KMS-11 (cell line): ENCODE data around the gene TBC1D22B.

Experiments
- H2AFZ ChIP-seq: fragments of 200-600 bp; sonication (generic); 2 replicates; pipeline ENCODE4 v1.6.1; 2016; ENCODE audit warnings: antibody characterized with exemption, mixed run types, low read depth
- H3K27ac ChIP-seq: fragments of 200-600 bp; sonication (generic); 2 replicates; pipeline ENCODE4 v1.6.1; 2016; ENCODE audit warnings: mild to moderate bottlenecking, mixed run types
- H3K27me3 ChIP-seq: fragments of 200-600 bp; sonication (generic); 2 replicates; pipeline ENCODE4 v1.6.1; 2017; ENCODE audit warnings: mild to moderate bottlenecking, low read depth, mixed run types, moderate library complexity; ENCODE audit not compliant: insufficient read depth
- H3K36me3 ChIP-seq: fragments of 200-600 bp; sonication (generic); 2 replicates; pipeline ENCODE4 v1.6.1; 2017; ENCODE audit warnings: mild to moderate bottlenecking, mixed run types; ENCODE audit not compliant: insufficient read depth
- H3K4me1 ChIP-seq: fragments of 200-600 bp; sonication (generic); 2 replicates; pipeline ENCODE4 v1.6.1; 2016; ENCODE audit warnings: mild to moderate bottlenecking, low read depth, mixed run types; ENCODE audit not compliant: poor library complexity, severe bottlenecking
- H3K4me2 ChIP-seq: fragments of 200-600 bp; sonication (generic); 2 replicates; pipeline ENCODE4 v1.7.0; 2016; ENCODE audit warnings: mild to moderate bottlenecking, mixed run types
- H3K4me3 ChIP-seq: fragments of 200-600 bp; sonication (generic); IDR thresholded peaks from 2 replicates; pipeline ENCODE4 v1.6.1; 2017; ENCODE audit warnings: low read depth, low read length, mixed read lengths; ENCODE audit not compliant: insufficient read depth
- H3K79me2 ChIP-seq: fragments of 200-600 bp; sonication (generic); 2 replicates; pipeline ENCODE4 v1.6.1; 2016; ENCODE audit warnings: low read depth, mixed run types; ENCODE audit not compliant: insufficient read depth
- H3K9ac ChIP-seq: fragments of 200-600 bp; sonication (generic); 2 replicates; pipeline ENCODE4 v1.6.1; 2016; ENCODE audit warnings: mild to moderate bottlenecking, mixed run types
- H4K20me1 ChIP-seq: fragments of 200-600 bp; sonication (generic); 2 replicates; pipeline ENCODE4 v1.6.1; 2016; ENCODE audit warnings: mild to moderate bottlenecking, mixed run types; ENCODE audit not compliant: insufficient read depth
- CTCF ChIP-seq: fragments of 200-600 bp; sonication (generic); conservative IDR thresholded peaks from 2 replicates; pipeline ENCODE4 v1.6.1; 2017; ENCODE audit warnings: low read depth, mild to moderate bottlenecking, antibody characterized with exemption, low read length, moderate library complexity, mixed read lengths

The TBC1D22B gene

GRCh38 chr6:37221585-37222124 is 35.9 kb upstream of the TBC1D22B start:
- TF ChIP-seq CTCF, result no peak
- Histone ChIP-seq H3K4me3 (no peak overlapping the region), H3K4me2 (peak overlapping the region; percentile 36), H3K27ac (no peak overlapping the region), H3K9ac (no peak overlapping the region), H3K79me2 (no peaks in the 10 kb centered on the region), H3K27me3 (no peaks in the 10 kb centered on the region), H2AFZ (peak overlapping the region; percentile 90), H3K36me3 (no peaks in the 10 kb centered on the region), H4K20me1 (no peaks in the 10 kb centered on the region), H3K4me1 (peaks cover 18% of the 10 kb centered on the region)

- H4K20me1 ChIP-seq, result no peaks in the 10 kb centered on the region
- no peaks in the 10 kb centered on the region for H3K27me3 ChIP-seq
- TF ChIP-seq CTCF, result no peak
- peaks cover 18% of the 10 kb centered on the region for H3K4me1 ChIP-seq
- H2AFZ ChIP-seq, result peak overlapping the region; percentile 90
- no peaks in the 10 kb centered on the region for H3K79me2 ChIP-seq
- H3K9ac ChIP-seq, result no peak overlapping the region
- H3K4me2 ChIP-seq, result peak overlapping the region; percentile 36
- H3K27ac ChIP-seq, result no peak overlapping the region
- H3K4me3 ChIP-seq, result no peak overlapping the region
- H3K36me3 ChIP-seq, result no peaks in the 10 kb centered on the region
Measured at GRCh38 chr6:37222125-37222967, 35.2 kb upstream of the TBC1D22B start.

GRCh38 chr6:37222992-37223391 is 34.6 kb upstream of the TBC1D22B start:
- Histone ChIP-seq H3K4me1 (peaks cover 18% of the 10 kb centered on the region), H3K9ac (no peak overlapping the region), H3K27ac (no peak overlapping the region), H3K4me3 (no peak overlapping the region), H3K4me2 (peak overlapping the region; percentile 36), H3K36me3 (no peaks in the 10 kb centered on the region), H3K27me3 (no peaks in the 10 kb centered on the region), H4K20me1 (no peaks in the 10 kb centered on the region), H3K79me2 (no peaks in the 10 kb centered on the region), H2AFZ (peak overlapping the region; percentile 90)
- TF ChIP-seq CTCF, result no peak

- H3K27ac ChIP-seq, result no peak overlapping the region
- no peaks in the 10 kb centered on the region for H3K27me3 ChIP-seq
- no peak overlapping the region for H3K4me3 ChIP-seq
- no peaks in the 10 kb centered on the region for H4K20me1 ChIP-seq
- H3K36me3 ChIP-seq, result no peaks in the 10 kb centered on the region
- H3K79me2 ChIP-seq, result no peaks in the 10 kb centered on the region
- no peak overlapping the region for H2AFZ ChIP-seq
- H3K9ac ChIP-seq, result no peak overlapping the region
- no peak for TF ChIP-seq CTCF
- peaks cover 18% of the 10 kb centered on the region for H3K4me1 ChIP-seq
- H3K4me2 ChIP-seq, result no peak overlapping the region
Measured at GRCh38 chr6:37225350-37226169, 32.0 kb upstream of the TBC1D22B start.
